HEK293 (cell line): ENCODE measurements around the gene DMAC2L.
A peak's percentile ranks its signal among the peaks of the same experiment; 100 is the strongest.

ENCODE experiments used
- CTCF ChIA-PET: fragments of 350-600 bp; formaldehyde crosslinking; extraction: SDS; loops from one replicate; lab custom pipeline; 2021; ENCODE audit warnings: antibody characterized with exemption; lab: Yijun Ruan, JAX
- POLR2A ChIA-PET: fragments of 300-600 bp; formaldehyde crosslinking; extraction: SDS; loops from one replicate; lab custom pipeline; 2020; ENCODE audit warnings: antibody characterized with exemption, inconsistent platforms; lab: Yijun Ruan, JAX
- H3K27ac ChIP-seq: fragments of 200-500 bp; sonication (Bioruptor generic); 2 replicates; pipeline ENCODE4 v1.5.1; 2014; ENCODE audit warnings: low read depth, low read length, control low read depth, inconsistent platforms; ENCODE audit errors: extremely low read depth
- H3K36me3 ChIP-seq, 2 experiments: fragments of 200-500 bp in 1 of 2; sonication (Bioruptor generic) in 1 of 2; 1 replicate in 1 of 2; 2 replicates in 1 of 2; pipeline ENCODE4 v1.5.1; 2014 to 2017; ENCODE audit warnings: inconsistent platforms in 2 of 2, low read length in 2 of 2; ENCODE audit not compliant: control insufficient read depth in 2 of 2, insufficient read depth in 1 of 2
- H3K4me1 ChIP-seq: fragments of 200-500 bp; sonication (Bioruptor generic); 2 replicates; pipeline ENCODE4 v1.5.1; 2014; ENCODE audit warnings: mild to moderate bottlenecking, low read length, inconsistent platforms; ENCODE audit not compliant: control insufficient read depth, insufficient read depth
- H3K4me3 ChIP-seq: 2 replicates; pipeline ENCODE4 v1.5.1; 2011; ENCODE audit warnings: low read depth, mild to moderate bottlenecking, control low read depth, low read length, moderate library complexity
- H3K9me3 ChIP-seq: fragments of 200-500 bp; sonication (Bioruptor generic); 2 replicates; pipeline ENCODE4 v1.5.1; 2014; ENCODE audit warnings: low read depth, low read length, inconsistent platforms; ENCODE audit not compliant: control insufficient read depth, insufficient read depth
- FEZF1 ChIP-seq: fragments of 450-650 bp; formaldehyde crosslinking; IDR thresholded peaks from 2 replicates; pipeline ENCODE4 v1.5.1; 2016; ENCODE audit warnings: missing biosample characterization, missing genetic modification characterization
- GLIS1 ChIP-seq: fragments of 450-650 bp; formaldehyde crosslinking; IDR thresholded peaks from 2 replicates; pipeline ENCODE4 v1.5.1; 2016; ENCODE audit warnings: missing biosample characterization, missing genetic modification characterization
- KLF7 ChIP-seq: fragments of 450-650 bp; formaldehyde crosslinking; IDR thresholded peaks from 2 replicates; pipeline ENCODE4 v1.5.1; 2016; ENCODE audit warnings: missing biosample characterization, missing genetic modification characterization, borderline replicate concordance
- MYNN ChIP-seq: fragments of 450-650 bp; formaldehyde crosslinking; IDR thresholded peaks from 2 replicates; pipeline ENCODE4 v1.5.1; 2016; ENCODE audit warnings: missing biosample characterization, missing genetic modification characterization, borderline replicate concordance
- PRDM1 ChIP-seq: fragments of 450-650 bp; formaldehyde crosslinking; IDR thresholded peaks from 2 replicates; pipeline ENCODE4; 2016; ENCODE audit warnings: missing biosample characterization, missing genetic modification characterization
- SALL2 ChIP-seq: fragments of 450-650 bp; formaldehyde crosslinking; IDR thresholded peaks from 2 replicates; pipeline ENCODE4 v1.5.0; 2017; ENCODE audit warnings: missing biosample characterization, mild to moderate bottlenecking, missing genetic modification characterization, borderline replicate concordance
- ZBTB20 ChIP-seq: fragments of 450-650 bp; formaldehyde crosslinking; IDR thresholded peaks from 2 replicates; pipeline ENCODE4 v1.5.1; 2016; ENCODE audit warnings: missing biosample characterization, missing genetic modification characterization
- ZFHX2 ChIP-seq: fragments of 450-650 bp; formaldehyde crosslinking; conservative IDR thresholded peaks from 2 replicates; pipeline ENCODE4 v1.5.1; 2016; ENCODE audit warnings: missing biosample characterization, missing genetic modification characterization
- ZNF132 ChIP-seq: fragments of 450-650 bp; formaldehyde crosslinking; IDR thresholded peaks from 2 replicates; pipeline ENCODE4 v1.5.1; 2017; ENCODE audit warnings: missing biosample characterization, missing genetic modification characterization, borderline replicate concordance
- ZNF155 ChIP-seq: fragments of 450-650 bp; formaldehyde crosslinking; IDR thresholded peaks from 2 replicates; pipeline ENCODE4 v1.5.1; 2016; ENCODE audit warnings: missing biosample characterization, missing genetic modification characterization
- ZNF335 ChIP-seq: fragments of 450-650 bp; formaldehyde crosslinking; conservative IDR thresholded peaks from 2 replicates; pipeline ENCODE4 v1.5.1; 2016; ENCODE audit warnings: missing biosample characterization, missing genetic modification characterization
- ZNF391 ChIP-seq: fragments of 450-650 bp; formaldehyde crosslinking; IDR thresholded peaks from 2 replicates; pipeline ENCODE4 v1.5.1; 2016; ENCODE audit warnings: low read depth, missing biosample characterization, missing genetic modification characterization, borderline replicate concordance
- ZNF501 ChIP-seq: fragments of 450-650 bp; formaldehyde crosslinking; IDR thresholded peaks from 2 replicates; pipeline ENCODE4 v1.5.1; 2016; ENCODE audit warnings: missing biosample characterization, missing genetic modification characterization
- ZNF529 ChIP-seq: fragments of 450-650 bp; formaldehyde crosslinking; IDR thresholded peaks from 2 replicates; pipeline ENCODE4 v1.5.1; 2017; ENCODE audit warnings: missing genetic modification characterization, missing biosample characterization; ENCODE audit not compliant: insufficient replicate concordance
- ZNF548 ChIP-seq: fragments of 450-650 bp; formaldehyde crosslinking; IDR thresholded peaks from 2 replicates; pipeline ENCODE4 v1.5.1; 2016; ENCODE audit warnings: missing biosample characterization, missing genetic modification characterization
- ZNF585B ChIP-seq: fragments of 450-650 bp; formaldehyde crosslinking; IDR thresholded peaks from 2 replicates; pipeline ENCODE4 v1.5.1; 2016; ENCODE audit warnings: missing biosample characterization, missing genetic modification characterization
- ZNF624 ChIP-seq: fragments of 450-650 bp; formaldehyde crosslinking; IDR thresholded peaks from 2 replicates; pipeline ENCODE4 v1.5.1; 2017; ENCODE audit warnings: missing biosample characterization, missing genetic modification characterization
- ZNF654 ChIP-seq: fragments of 450-650 bp; formaldehyde crosslinking; IDR thresholded peaks from 2 replicates; pipeline ENCODE4 v1.5.1; 2016; ENCODE audit warnings: low read depth, missing biosample characterization, missing genetic modification characterization
- ZNF664 ChIP-seq: fragments of 450-650 bp; formaldehyde crosslinking; IDR thresholded peaks from 2 replicates; pipeline ENCODE4 v1.5.1; 2016; ENCODE audit warnings: missing biosample characterization, missing genetic modification characterization
- ZNF843 ChIP-seq: fragments of 450-650 bp; formaldehyde crosslinking; IDR thresholded peaks from 2 replicates; pipeline ENCODE4 v1.5.1; 2016; ENCODE audit warnings: missing biosample characterization, missing genetic modification characterization
- ZSCAN16 ChIP-seq: fragments of 450-650 bp; formaldehyde crosslinking; IDR thresholded peaks from 2 replicates; pipeline ENCODE4 v1.5.1; 2016; ENCODE audit warnings: missing biosample characterization, missing genetic modification characterization
- TF ChIP-seq, protein P1 (sequence below): sonication (generic); formaldehyde crosslinking; IDR thresholded peaks from 2 replicates; pipeline ENCODE4 v1.8.1; 2022; ENCODE audit warnings: mild to moderate bottlenecking, moderate library complexity, missing genetic modification reagents
- TF ChIP-seq, protein P2 (sequence below): fragments of 450-650 bp; formaldehyde crosslinking; IDR thresholded peaks from 2 replicates; pipeline ENCODE4 v1.5.1; 2016; ENCODE audit warnings: missing biosample characterization, missing genetic modification characterization
- TF ChIP-seq, protein P3 (sequence below): fragments of 450-650 bp; formaldehyde crosslinking; IDR thresholded peaks from 2 replicates; pipeline ENCODE4 v1.5.1; 2016; ENCODE audit warnings: missing biosample characterization, missing genetic modification characterization, low read depth
- TF ChIP-seq, protein P4 (sequence below): fragments of 450-650 bp; formaldehyde crosslinking; IDR thresholded peaks from 2 replicates; pipeline ENCODE4 v1.5.1; 2017; ENCODE audit warnings: missing biosample characterization, missing genetic modification characterization

Gene DMAC2L

DNA sequence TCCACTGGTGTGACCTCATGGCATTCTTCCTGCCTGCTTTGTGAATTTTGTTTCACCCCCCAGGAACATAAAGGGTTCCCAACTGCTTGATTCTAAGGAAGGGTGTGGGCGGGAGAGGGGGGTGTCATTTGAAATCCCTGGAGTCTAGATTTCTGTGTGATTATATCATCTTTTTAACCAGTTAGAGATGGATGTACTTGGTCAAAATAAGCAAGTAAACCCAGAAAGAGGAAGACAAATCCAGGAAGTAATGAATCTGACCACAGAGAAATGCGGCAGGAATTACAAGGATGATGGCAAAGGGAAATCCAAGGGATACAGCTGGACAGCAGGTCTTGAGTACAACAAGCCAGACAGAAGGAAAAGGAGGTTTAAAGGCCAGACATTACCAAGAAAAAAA lies 38.9 kb downstream of the DMAC2L start (continued):
- no peak for TF ChIP-seq ZNF624 (tag by site-specific recombination)
- TF ChIP-seq ZNF548, result no peak
- TF ChIP-seq GLIS1 (tag by site-specific recombination), result 0 out of 2 replicates have a peak, but pooled peaks have one; percentile 8

DNA sequence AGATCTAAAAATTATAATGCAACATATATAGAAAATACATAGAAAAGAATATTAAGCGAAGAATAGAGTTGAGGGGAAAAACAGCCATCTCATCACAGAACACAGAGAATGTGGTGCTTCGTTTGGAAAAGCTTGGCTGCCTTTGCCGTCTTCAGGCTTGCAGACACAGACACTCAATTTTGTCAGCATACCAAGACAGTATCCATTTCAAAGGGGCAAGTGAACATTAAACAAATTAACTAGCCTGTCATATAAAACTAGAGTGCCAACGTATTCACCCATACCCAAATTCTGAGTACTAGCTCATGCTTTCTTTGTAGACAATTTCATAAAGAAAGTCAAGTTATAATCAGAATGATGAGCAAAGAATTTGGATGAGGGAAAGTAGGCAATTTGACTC lies 40.5 kb downstream of the DMAC2L start:
- POLR2A ChIA-PET, result interaction anchor here (1.6 kb wide), 1 partner anchor 44 kb away, joined by 3 read pairs; the partner anchor contains the start of gene CDKL1
- H3K9me3 ChIP-seq, result no peaks in the 10 kb centered on the region
- no peaks in the 10 kb centered on the region for H3K36me3 ChIP-seq
- no peak overlapping the region for H3K27ac ChIP-seq
- CTCF ChIA-PET, result interaction anchor here (1.0 kb wide), 1 partner anchor 179 kb away, joined by 3 read pairs; the partner anchor contains the start of gene MAP4K5
- H3K4me1 ChIP-seq, result peaks cover 2% of the 10 kb centered on the region
- TF ChIP-seq FEZF1 (tag by site-specific recombination) (peak; percentile 41; the same call in 1 of the 2 replicates), ZNF664 (no peak), PRDM1 (tag by site-specific recombination) (peak; percentile 22; the same call in 1 of the 2 replicates), ZFHX2 (tag by site-specific recombination) (no peak), ZNF843 (0 out of 2 replicates have a peak, but pooled peaks have one; percentile 39)
- H3K4me3 ChIP-seq, result no peak overlapping the region

DNA sequence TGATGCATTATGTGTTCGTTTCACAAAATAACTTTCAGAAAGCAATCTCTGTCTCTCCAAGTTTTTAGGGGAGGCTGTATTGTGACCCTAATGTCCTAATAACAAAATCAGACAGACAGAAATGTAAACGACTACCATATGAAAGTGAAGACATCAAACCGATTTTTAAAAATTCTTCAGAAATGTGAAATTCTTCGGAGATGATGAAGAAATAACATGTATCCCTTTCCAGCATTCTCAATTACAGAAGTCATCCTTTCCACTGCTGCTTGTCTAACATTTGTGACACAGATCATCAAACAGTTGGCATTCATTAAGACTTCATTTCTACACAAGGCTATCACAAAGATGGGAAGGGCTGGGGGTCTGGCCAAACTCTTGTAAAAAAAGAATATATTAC lies 41.0 kb downstream of the DMAC2L start:
- H3K4me1 ChIP-seq, result peaks cover 2% of the 10 kb centered on the region
- TF ChIP-seq ZNF391 (tag by site-specific recombination) (no peak), ZNF132 (tag by site-specific recombination) (no peak), ZSCAN16 (tag by site-specific recombination) (no peak)
- TF ChIP-seq, protein P1, sequence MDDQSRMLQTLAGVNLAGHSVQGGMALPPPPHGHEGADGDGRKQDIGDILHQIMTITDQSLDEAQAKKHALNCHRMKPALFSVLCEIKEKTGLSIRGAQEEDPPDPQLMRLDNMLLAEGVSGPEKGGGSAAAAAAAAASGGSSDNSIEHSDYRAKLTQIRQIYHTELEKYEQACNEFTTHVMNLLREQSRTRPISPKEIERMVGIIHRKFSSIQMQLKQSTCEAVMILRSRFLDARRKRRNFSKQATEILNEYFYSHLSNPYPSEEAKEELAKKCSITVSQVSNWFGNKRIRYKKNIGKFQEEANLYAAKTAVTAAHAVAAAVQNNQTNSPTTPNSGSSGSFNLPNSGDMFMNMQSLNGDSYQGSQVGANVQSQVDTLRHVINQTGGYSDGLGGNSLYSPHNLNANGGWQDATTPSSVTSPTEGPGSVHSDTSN (CRISPR knock-in tag), result no peak
- no peaks in the 10 kb centered on the region for H3K36me3 ChIP-seq
- ChIA-PET CTCF (no interaction called here), POLR2A (no interaction called here)
- no peaks in the 10 kb centered on the region for H3K9me3 ChIP-seq
- no peak overlapping the region for H3K27ac ChIP-seq
- H3K4me3 ChIP-seq, result no peak overlapping the region

DNA sequence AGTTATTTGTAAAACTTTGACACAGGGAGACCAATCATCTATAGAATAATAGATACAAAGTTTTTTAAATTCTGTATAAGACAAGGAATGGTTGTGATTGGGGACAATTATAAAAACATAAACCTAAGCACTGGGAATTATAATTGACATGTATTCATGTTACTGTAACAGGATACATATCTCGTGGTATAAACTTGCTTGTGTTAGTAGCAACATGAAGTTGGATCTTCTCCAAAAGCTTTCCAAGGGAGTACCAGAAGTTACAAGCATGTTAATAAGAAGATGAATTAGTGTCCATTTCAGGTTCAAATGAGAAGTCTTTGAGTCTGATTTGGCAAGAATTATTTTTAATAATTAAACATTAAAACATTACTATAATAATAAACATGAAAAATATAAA lies 42.4 kb downstream of the DMAC2L start:
- Histone ChIP-seq H3K36me3 (no peaks in the 10 kb centered on the region), H3K27ac (no peak overlapping the region), H3K9me3 (no peaks in the 10 kb centered on the region), H3K4me3 (no peak overlapping the region), H3K4me1 (peaks cover 2% of the 10 kb centered on the region)
- CTCF ChIA-PET, result no interaction called here
- POLR2A ChIA-PET, result no interaction called here
- no peak for TF ChIP-seq ZNF654 (tag by site-specific recombination)
- TF ChIP-seq, protein P2, sequence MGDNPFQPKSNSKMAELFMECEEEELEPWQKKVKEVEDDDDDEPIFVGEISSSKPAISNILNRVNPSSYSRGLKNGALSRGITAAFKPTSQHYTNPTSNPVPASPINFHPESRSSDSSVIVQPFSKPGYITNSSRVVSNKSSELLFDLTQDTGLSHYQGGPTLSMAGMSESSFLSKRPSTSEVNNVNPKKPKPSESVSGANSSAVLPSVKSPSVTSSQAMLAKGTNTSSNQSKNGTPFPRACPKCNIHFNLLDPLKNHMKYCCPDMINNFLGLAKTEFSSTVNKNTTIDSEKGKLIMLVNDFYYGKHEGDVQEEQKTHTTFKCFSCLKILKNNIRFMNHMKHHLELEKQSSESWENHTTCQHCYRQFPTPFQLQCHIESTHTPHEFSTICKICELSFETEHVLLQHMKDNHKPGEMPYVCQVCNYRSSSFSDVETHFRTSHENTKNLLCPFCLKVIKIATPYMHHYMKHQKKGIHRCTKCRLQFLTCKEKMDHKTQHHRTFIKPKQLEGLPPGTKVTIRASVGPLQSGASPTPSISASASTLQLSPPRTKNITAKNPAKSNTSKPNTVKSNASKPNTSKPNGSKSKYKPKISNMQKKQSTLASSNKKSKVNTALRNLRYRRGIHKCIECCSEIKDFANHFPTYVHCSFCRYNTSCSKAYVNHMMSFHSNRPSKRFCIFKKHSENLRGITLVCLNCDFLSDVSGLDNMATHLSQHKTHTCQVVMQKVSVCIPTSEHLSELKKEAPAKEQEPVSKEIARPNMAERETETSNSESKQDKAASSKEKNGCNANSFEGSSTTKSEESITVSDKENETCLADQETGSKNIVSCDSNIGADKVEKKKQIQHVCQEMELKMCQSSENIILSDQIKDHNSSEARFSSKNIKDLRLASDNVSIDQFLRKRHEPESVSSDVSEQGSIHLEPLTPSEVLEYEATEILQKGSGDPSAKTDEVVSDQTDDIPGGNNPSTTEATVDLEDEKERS (tag by site-specific recombination), result no peak
- TF ChIP-seq ZNF501, result no peak
- TF ChIP-seq ZNF335, result no peak
- TF ChIP-seq MYNN (tag by site-specific recombination), result no peak
- TF ChIP-seq ZNF843, result no peak
- no peak for TF ChIP-seq ZNF155 (tag by site-specific recombination)
- TF ChIP-seq KLF7 (tag by site-specific recombination), result no peak
- no peak for TF ChIP-seq SALL2 (tag by site-specific recombination)
- TF ChIP-seq ZNF529 (tag by site-specific recombination), result no peak
- TF ChIP-seq, protein P3, sequence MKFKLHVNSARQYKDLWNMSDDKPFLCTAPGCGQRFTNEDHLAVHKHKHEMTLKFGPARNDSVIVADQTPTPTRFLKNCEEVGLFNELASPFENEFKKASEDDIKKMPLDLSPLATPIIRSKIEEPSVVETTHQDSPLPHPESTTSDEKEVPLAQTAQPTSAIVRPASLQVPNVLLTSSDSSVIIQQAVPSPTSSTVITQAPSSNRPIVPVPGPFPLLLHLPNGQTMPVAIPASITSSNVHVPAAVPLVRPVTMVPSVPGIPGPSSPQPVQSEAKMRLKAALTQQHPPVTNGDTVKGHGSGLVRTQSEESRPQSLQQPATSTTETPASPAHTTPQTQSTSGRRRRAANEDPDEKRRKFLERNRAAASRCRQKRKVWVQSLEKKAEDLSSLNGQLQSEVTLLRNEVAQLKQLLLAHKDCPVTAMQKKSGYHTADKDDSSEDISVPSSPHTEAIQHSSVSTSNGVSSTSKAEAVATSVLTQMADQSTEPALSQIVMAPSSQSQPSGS (tag by site-specific recombination), result no peak
- no peak for TF ChIP-seq ZBTB20 (tag by site-specific recombination)
- TF ChIP-seq ZNF585B, result no peak
- TF ChIP-seq, protein P4, sequence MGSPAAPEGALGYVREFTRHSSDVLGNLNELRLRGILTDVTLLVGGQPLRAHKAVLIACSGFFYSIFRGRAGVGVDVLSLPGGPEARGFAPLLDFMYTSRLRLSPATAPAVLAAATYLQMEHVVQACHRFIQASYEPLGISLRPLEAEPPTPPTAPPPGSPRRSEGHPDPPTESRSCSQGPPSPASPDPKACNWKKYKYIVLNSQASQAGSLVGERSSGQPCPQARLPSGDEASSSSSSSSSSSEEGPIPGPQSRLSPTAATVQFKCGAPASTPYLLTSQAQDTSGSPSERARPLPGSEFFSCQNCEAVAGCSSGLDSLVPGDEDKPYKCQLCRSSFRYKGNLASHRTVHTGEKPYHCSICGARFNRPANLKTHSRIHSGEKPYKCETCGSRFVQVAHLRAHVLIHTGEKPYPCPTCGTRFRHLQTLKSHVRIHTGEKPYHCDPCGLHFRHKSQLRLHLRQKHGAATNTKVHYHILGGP (tag by site-specific recombination), result no peak
